K562 (cell line): Measurements from ENCODE around the gene ITPRIPL1. TPM values are rescaled to one million over a fixed set of nuclear protein-coding genes. Genes with fewer than 3 reads are reported as not detected.

ENCODE experiments used
- ASH1L ChIP-seq: fragments of 450-650 bp; IDR thresholded peaks from 2 replicates; pipeline ENCODE4 v1.6.1; 2018; ENCODE audit warnings: borderline replicate concordance, mild to moderate bottlenecking, low read depth; ENCODE audit not compliant: partially characterized antibody
- ETV5 ChIP-seq: sonication (generic); formaldehyde crosslinking; IDR thresholded peaks from 2 replicates; pipeline ENCODE4 v1.4.0; 2020; ENCODE audit warnings: low read depth, mild to moderate bottlenecking, missing genetic modification reagents
- HNRNPUL1 ChIP-seq: fragments of 200-400 bp; formaldehyde crosslinking; IDR thresholded peaks from 2 replicates; pipeline ENCODE4 v1.6.1; 2017; ENCODE audit warnings: low read length
- SP1 ChIP-seq: sonication (generic); formaldehyde crosslinking; IDR thresholded peaks from 2 replicates; pipeline ENCODE4 v1.8.1; 2022; ENCODE audit warnings: mild to moderate bottlenecking, missing genetic modification reagents
- TBL1XR1 ChIP-seq, 2 experiments: IDR thresholded peaks; 2 replicates each; pipeline ENCODE4 v1.6.1; 2012; ENCODE audit warnings: improper control_type of control experiment in 2 of 2, low read length in 2 of 2, mild to moderate bottlenecking in 1 of 2
- TEAD1 ChIP-seq, 2 experiments: fragments of 450-650 bp in 1 of 2; sonication (generic) in 1 of 2; formaldehyde crosslinking; IDR thresholded peaks; 2 replicates each; pipeline versions ENCODE4 v1.4.0 to v1.8.0; 2020 to 2022; ENCODE audit warnings: mild to moderate bottlenecking in 2 of 2, missing genetic modification reagents in 1 of 2
- ZNF589 ChIP-seq: fragments of 200-800 bp; sonication (Bioruptor generic); IDR thresholded peaks from 2 replicates; pipeline ENCODE4 v1.6.1; 2016; ENCODE audit warnings: low read depth, missing genetic modification characterization, missing compliant biosample characterization
- polyA plus RNA-seq, 8 experiments: library from polyadenylated mRNA; depleted of rRNA in 4 of 8; stranded (reverse) in 5 of 8; unstranded in 3 of 8; fragments of >200 nt; fragmentation: Nextera tagmentation in 2 of 8; fragmentation: Illumina TruSeq in 1 of 8; extraction: Ambion mirVana in 2 of 8; extraction: Trizol in 1 of 8; gene quantifications; 2 replicates each; pipeline versions ENCODE4 v1.2.1 to v1.2.3, GENCODE V29; 2011 to 2014; ENCODE audit warnings: inconsistent platforms in 1 of 8, missing spikeins in 1 of 8
- total RNA-seq, 7 experiments: library from RNA; depleted of rRNA in 6 of 7; stranded (reverse); fragments of >200 nt in 6 of 7; fragmentation: Illumina TruSeq in 2 of 7; extraction: Trizol in 2 of 7; gene quantifications; 2 replicates each; pipeline versions ENCODE4 v1.2.1 to v1.2.3, GENCODE V29; 2011 to 2021; ENCODE audit warnings: low replicate concordance in 1 of 7
- TF ChIP-seq, protein P1 (sequence below), 2 experiments: fragments of 450-650 bp in 1 of 2; sonication (generic) in 1 of 2; formaldehyde crosslinking in 1 of 2; IDR thresholded peaks; 2 replicates each; pipeline versions ENCODE4 v1.7.1 to v1.9.0; 2016 to 2022; ENCODE audit warnings: inconsistent platforms in 1 of 2, mild to moderate bottlenecking in 1 of 2, missing genetic modification reagents in 1 of 2
- TF ChIP-seq, protein P2 (sequence below): fragments of 450-650 bp; IDR thresholded peaks from 2 replicates; pipeline ENCODE4 v1.7.0; 2016; ENCODE audit warnings: borderline replicate concordance
- TF ChIP-seq, protein P3 (sequence below), 2 experiments: fragments of 450-650 bp; IDR thresholded peaks; 2 replicates each; pipeline ENCODE4 v1.6.1; 2018; ENCODE audit warnings: mild to moderate bottlenecking in 2 of 2, low read depth in 1 of 2; ENCODE audit not compliant: partially characterized antibody in 2 of 2

ITPRIPL1 gene
- total and polyA plus RNA-seq, 9 of the 15 experiments (the other 6 are each of a cell fraction or from before 2014, with no cell fraction given): 0.99 to 9.0 (median 6.4) TPM

DNA sequence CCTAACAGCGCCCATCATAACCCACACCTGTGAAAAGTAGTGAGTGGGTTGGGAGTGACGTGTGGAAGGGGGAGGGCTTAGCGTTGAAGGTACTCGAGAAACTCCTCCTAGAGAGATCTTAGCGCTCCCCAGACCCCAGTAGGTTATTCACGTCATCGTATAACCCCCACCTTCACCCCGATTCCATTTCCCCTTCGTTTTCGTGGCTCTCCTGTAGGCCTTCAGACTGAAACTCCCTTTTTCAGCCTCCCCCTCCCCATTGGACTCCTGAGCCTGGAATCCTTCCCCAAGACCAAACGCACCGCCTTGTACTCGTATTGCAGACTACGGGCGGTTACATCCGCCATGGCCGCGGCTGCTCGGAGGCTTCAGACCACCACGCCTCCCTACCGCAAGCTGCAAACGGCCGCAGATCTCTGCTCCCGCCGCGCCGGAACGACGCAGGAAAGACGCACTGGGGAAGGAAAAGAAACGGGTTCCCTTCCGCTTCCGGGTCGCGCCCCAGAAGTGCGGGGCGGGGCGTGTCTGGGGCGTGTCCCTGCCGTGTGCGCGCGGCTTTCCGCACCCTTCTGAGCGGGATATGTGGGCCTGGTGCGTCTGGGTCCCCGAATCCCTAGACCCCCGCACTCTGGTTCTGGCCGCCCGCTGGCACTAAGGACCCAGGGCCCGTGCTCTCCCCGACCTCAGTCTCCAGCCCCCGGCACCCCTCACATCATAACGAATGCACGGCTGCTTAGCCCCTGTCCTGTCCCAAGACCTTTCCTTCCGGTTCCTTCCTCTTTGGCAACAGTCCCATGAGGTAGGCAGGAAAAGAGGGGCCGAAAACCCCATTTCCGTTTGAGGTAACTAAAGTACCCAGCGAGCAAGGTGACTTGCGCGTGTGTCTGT, 19.8 kb upstream of the ITPRIPL1 start, which contains the start of gene SNRNP200 (continued):
- peak in 1 of 2 experiments; percentile 61; a peak in 1 of 4 replicates for TF ChIP-seq TEAD1 (CRISPR knock-in tag; IDR thresholded peaks at IDR 0.05)
- TF ChIP-seq, protein P1, sequence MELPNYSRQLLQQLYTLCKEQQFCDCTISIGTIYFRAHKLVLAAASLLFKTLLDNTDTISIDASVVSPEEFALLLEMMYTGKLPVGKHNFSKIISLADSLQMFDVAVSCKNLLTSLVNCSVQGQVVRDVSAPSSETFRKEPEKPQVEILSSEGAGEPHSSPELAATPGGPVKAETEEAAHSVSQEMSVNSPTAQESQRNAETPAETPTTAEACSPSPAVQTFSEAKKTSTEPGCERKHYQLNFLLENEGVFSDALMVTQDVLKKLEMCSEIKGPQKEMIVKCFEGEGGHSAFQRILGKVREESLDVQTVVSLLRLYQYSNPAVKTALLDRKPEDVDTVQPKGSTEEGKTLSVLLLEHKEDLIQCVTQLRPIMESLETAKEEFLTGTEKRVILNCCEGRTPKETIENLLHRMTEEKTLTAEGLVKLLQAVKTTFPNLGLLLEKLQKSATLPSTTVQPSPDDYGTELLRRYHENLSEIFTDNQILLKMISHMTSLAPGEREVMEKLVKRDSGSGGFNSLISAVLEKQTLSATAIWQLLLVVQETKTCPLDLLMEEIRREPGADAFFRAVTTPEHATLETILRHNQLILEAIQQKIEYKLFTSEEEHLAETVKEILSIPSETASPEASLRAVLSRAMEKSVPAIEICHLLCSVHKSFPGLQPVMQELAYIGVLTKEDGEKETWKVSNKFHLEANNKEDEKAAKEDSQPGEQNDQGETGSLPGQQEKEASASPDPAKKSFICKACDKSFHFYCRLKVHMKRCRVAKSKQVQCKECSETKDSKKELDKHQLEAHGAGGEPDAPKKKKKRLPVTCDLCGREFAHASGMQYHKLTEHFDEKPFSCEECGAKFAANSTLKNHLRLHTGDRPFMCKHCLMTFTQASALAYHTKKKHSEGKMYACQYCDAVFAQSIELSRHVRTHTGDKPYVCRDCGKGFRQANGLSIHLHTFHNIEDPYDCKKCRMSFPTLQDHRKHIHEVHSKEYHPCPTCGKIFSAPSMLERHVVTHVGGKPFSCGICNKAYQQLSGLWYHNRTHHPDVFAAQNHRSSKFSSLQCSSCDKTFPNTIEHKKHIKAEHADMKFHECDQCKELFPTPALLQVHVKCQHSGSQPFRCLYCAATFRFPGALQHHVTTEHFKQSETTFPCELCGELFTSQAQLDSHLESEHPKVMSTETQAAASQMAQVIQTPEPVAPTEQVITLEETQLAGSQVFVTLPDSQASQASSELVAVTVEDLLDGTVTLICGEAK (IDR thresholded peaks at IDR 0.05): peak; percentile 99
- TF ChIP-seq, protein P1 (CRISPR knock-in tag; IDR thresholded peaks at IDR 0.05): no peak
- TF ChIP-seq, protein P2, sequence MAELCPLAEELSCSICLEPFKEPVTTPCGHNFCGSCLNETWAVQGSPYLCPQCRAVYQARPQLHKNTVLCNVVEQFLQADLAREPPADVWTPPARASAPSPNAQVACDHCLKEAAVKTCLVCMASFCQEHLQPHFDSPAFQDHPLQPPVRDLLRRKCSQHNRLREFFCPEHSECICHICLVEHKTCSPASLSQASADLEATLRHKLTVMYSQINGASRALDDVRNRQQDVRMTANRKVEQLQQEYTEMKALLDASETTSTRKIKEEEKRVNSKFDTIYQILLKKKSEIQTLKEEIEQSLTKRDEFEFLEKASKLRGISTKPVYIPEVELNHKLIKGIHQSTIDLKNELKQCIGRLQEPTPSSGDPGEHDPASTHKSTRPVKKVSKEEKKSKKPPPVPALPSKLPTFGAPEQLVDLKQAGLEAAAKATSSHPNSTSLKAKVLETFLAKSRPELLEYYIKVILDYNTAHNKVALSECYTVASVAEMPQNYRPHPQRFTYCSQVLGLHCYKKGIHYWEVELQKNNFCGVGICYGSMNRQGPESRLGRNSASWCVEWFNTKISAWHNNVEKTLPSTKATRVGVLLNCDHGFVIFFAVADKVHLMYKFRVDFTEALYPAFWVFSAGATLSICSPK: no peak; the same call in 1 of the 2 replicates
- peak in 1 of 2 experiments; percentile 47; a peak in 2 of 4 replicates for TF ChIP-seq TBL1XR1 (IDR thresholded peaks at IDR 0.05; ENCODE audit: low read length in 2 of 2)
- peak; percentile 83 for TF ChIP-seq ETV5
- TF ChIP-seq SP1 (CRISPR knock-in tag): peak; percentile 91
- TF ChIP-seq, protein P3, sequence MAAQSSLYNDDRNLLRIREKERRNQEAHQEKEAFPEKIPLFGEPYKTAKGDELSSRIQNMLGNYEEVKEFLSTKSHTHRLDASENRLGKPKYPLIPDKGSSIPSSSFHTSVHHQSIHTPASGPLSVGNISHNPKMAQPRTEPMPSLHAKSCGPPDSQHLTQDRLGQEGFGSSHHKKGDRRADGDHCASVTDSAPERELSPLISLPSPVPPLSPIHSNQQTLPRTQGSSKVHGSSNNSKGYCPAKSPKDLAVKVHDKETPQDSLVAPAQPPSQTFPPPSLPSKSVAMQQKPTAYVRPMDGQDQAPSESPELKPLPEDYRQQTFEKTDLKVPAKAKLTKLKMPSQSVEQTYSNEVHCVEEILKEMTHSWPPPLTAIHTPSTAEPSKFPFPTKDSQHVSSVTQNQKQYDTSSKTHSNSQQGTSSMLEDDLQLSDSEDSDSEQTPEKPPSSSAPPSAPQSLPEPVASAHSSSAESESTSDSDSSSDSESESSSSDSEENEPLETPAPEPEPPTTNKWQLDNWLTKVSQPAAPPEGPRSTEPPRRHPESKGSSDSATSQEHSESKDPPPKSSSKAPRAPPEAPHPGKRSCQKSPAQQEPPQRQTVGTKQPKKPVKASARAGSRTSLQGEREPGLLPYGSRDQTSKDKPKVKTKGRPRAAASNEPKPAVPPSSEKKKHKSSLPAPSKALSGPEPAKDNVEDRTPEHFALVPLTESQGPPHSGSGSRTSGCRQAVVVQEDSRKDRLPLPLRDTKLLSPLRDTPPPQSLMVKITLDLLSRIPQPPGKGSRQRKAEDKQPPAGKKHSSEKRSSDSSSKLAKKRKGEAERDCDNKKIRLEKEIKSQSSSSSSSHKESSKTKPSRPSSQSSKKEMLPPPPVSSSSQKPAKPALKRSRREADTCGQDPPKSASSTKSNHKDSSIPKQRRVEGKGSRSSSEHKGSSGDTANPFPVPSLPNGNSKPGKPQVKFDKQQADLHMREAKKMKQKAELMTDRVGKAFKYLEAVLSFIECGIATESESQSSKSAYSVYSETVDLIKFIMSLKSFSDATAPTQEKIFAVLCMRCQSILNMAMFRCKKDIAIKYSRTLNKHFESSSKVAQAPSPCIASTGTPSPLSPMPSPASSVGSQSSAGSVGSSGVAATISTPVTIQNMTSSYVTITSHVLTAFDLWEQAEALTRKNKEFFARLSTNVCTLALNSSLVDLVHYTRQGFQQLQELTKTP (IDR thresholded peaks at IDR 0.05; ENCODE audit: low read depth in 1 of 2, partially characterized antibody in 2 of 2): peak in 1 of 2 experiments; percentile 48
- no peak for TF ChIP-seq ASH1L
- no peak for TF ChIP-seq HNRNPUL1
- TF ChIP-seq ZNF589 (CRISPR knock-in tag): no peak
